ENCODE results near the gene MGLL. TPM values are rescaled to one million over a fixed set of nuclear protein-coding genes. Genes with fewer than 3 reads are reported as not detected.

Gene MGLL
- total and polyA plus RNA-seq, 2 donors: 23.4 to 83.0 TPM

- Histone ChIP-seq H3K4me1 (ENCODE audit: insufficient read depth) (no peaks in the 10 kb centered on the region), H3K27ac (ENCODE audit: low read depth) (no peak overlapping the region), H3K4me3 (ENCODE audit: low read depth, low read length) (no peak overlapping the region), H3K36me3 (ENCODE audit: insufficient read depth) (no peaks in the 10 kb centered on the region)
- 91% methylated on average over 14 of the region's 14 CpGs for WGBS
- no peak for DNase-seq (ENCODE audit: extremely low spot score)
Measured at GRCh38 chr3:127824151-127824825, 2.0 kb upstream of the MGLL start.

GRCh38 chr3:127823426-127823857 lies 1.1 kb upstream of the MGLL start:
- no peak for DNase-seq (ENCODE audit: extremely low spot score)
- Histone ChIP-seq H3K27ac (ENCODE audit: low read depth) (peak overlapping the region; percentile 27), H3K36me3 (ENCODE audit: insufficient read depth) (no peaks in the 10 kb centered on the region), H3K4me3 (ENCODE audit: low read depth, low read length) (peak overlapping the region; percentile 81), H3K4me1 (ENCODE audit: insufficient read depth) (no peaks in the 10 kb centered on the region)
- 15% methylated on average over 14 of the region's 14 CpGs for WGBS

GRCh38 chr3:127822682-127823425 lies 539 bp upstream of the MGLL start:
- Histone ChIP-seq H3K27ac (ENCODE audit: low read depth) (peak overlapping the region; percentile 88), H3K4me3 (ENCODE audit: low read depth, low read length) (peak overlapping the region; percentile 81), H3K36me3 (ENCODE audit: insufficient read depth) (no peaks in the 10 kb centered on the region), H3K4me1 (ENCODE audit: insufficient read depth) (no peaks in the 10 kb centered on the region)
- no peak for DNase-seq (ENCODE audit: extremely low spot score)
- under 1% methylated on average over 99 of the region's 99 CpGs for WGBS

DNA sequence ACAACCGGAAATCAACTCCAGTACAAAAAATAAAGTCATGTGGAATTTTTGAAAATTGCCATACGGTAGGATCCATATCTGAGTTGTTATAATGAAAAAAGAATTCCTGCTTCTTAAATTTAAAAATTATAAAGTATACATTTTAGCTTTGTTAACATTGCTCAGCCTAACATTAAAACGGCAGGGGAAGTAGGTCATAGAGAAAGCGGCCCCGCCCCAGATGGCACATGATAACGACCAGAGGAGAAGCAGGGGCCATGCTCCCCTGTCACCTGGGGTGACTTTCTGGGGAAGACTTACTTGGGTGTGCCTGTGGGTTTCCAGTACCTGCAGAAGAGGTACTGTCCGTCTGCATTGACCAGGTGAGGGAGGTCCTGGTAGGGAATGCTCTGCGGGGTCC lies 921 bp downstream of the MGLL start:
- WGBS: 44% methylated on average over 8 of the region's 8 CpGs
- Histone ChIP-seq H3K4me3 (ENCODE audit: low read depth, low read length) (no peak overlapping the region), H3K4me1 (ENCODE audit: insufficient read depth) (no peaks in the 10 kb centered on the region), H3K27ac (ENCODE audit: low read depth) (peak overlapping the region; percentile 80), H3K36me3 (ENCODE audit: insufficient read depth) (no peaks in the 10 kb centered on the region)
- DNase-seq (ENCODE audit: extremely low spot score): no peak

- no peak for DNase-seq (ENCODE audit: extremely low spot score)
- peak overlapping the region; percentile 15 for H3K4me3 ChIP-seq (ENCODE audit: low read depth, low read length)
- H3K27ac ChIP-seq (ENCODE audit: low read depth): peak overlapping the region; percentile 69
- H3K36me3 ChIP-seq (ENCODE audit: insufficient read depth): no peaks in the 10 kb centered on the region
- H3K4me1 ChIP-seq (ENCODE audit: insufficient read depth): no peaks in the 10 kb centered on the region
- WGBS: 36% methylated on average over 1 of the region's 1 CpG
Measured at GRCh38 chr3:127820826-127821313, 1.4 kb downstream of the MGLL start.

DNA sequence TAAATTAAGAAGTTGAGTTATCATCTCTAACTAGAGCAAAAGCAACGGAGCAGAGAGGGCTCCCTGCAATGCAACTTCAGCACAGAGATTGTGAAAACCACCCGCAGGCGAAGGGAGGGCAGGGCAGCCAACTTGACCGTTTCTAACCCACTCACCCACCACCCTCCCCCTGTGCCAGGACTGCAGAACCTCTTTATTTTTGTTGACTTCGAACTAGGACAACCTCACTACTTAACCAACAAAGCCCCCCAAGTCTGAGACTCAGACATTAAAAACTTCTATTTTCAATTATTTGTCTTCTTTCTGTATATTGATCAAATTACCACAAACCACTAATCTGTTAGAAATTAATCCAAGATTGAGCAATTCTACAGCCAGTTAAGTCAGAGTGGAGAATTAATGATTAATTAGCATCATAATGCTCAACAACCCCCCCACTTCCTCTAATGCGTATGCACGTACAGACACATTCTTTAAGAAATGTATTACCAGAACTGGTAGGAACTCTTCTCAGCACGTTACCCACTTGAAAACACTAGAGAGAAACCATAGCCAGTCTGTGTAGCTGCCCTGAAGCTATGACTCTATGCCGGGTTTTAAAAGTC lies 2.0 kb downstream of the MGLL start:
- DNase-seq (ENCODE audit: extremely low spot score): no peak
- Histone ChIP-seq H3K4me1 (ENCODE audit: insufficient read depth) (no peaks in the 10 kb centered on the region), H3K27ac (ENCODE audit: low read depth) (peak overlapping the region; percentile 66), H3K4me3 (ENCODE audit: low read depth, low read length) (peak overlapping the region; percentile 15), H3K36me3 (ENCODE audit: insufficient read depth) (no peaks in the 10 kb centered on the region)
- 40% methylated on average over 9 of the region's 9 CpGs for WGBS

DNA sequence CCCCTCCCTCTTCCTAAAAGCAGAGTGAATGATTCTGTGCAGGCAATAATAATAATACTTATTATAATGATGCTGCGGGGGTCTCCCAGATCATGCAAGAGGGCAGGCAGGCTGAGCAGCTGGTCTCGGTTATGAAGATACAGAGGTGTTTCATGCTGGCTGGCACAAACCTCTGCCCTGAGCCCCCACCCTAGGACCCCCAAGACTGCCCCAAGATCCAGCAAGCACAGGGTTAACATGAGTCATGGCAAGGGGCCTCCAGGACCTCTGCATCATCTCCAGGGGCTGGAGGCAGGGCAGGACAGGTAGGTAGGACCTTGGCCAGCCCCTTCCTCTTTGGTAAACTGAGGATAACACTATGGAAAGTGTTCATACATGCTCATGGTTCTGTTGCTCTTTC lies 2.7 kb downstream of the MGLL start:
- H3K4me3 ChIP-seq (ENCODE audit: low read depth, low read length): peak overlapping the region; percentile 10
- no peaks in the 10 kb centered on the region for H3K4me1 ChIP-seq (ENCODE audit: insufficient read depth)
- H3K36me3 ChIP-seq (ENCODE audit: insufficient read depth): no peaks in the 10 kb centered on the region
- WGBS: 83% methylated on average over 2 of the region's 2 CpGs
- peak overlapping the region; percentile 81 for H3K27ac ChIP-seq (ENCODE audit: low read depth)
- no peak for DNase-seq (ENCODE audit: extremely low spot score)

DNA sequence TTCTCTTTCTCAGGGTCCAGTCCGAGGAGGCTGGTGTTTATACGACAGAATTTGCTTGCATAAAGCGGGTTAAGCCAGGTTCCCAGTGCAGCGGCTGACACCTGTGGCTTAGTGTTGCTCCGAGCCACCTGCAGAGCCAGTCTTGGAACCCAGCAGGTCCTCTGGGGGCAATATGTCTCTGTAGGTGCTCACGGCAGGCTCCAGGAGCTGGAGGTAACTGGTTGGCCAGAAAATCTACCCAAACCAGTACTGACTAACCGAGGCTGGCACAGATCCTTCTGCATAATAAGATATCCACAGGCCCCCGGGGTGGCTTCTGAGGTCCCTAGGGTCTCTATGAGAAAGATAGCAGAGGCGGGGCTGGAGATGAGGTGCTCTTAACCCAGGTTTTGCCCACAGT lies 3.2 kb downstream of the MGLL start:
- H3K36me3 ChIP-seq (ENCODE audit: insufficient read depth): no peaks in the 10 kb centered on the region
- H3K27ac ChIP-seq (ENCODE audit: low read depth): peak overlapping the region; percentile 0
- no peak for DNase-seq (ENCODE audit: extremely low spot score)
- no peaks in the 10 kb centered on the region for H3K4me1 ChIP-seq (ENCODE audit: insufficient read depth)
- no peak overlapping the region for H3K4me3 ChIP-seq (ENCODE audit: low read depth, low read length)
- WGBS: 67% methylated on average over 9 of the region's 9 CpGs

- H3K4me1 ChIP-seq (ENCODE audit: insufficient read depth): no peaks in the 10 kb centered on the region
- WGBS: 50% methylated on average over 5 of the region's 5 CpGs
- H3K27ac ChIP-seq (ENCODE audit: low read depth): peak overlapping the region; percentile 63
- H3K36me3 ChIP-seq (ENCODE audit: insufficient read depth): no peaks in the 10 kb centered on the region
- no peak for DNase-seq (ENCODE audit: extremely low spot score)
- H3K4me3 ChIP-seq (ENCODE audit: low read depth, low read length): no peak overlapping the region
Measured at GRCh38 chr3:127817406-127817841, 4.9 kb downstream of the MGLL start.

DNA sequence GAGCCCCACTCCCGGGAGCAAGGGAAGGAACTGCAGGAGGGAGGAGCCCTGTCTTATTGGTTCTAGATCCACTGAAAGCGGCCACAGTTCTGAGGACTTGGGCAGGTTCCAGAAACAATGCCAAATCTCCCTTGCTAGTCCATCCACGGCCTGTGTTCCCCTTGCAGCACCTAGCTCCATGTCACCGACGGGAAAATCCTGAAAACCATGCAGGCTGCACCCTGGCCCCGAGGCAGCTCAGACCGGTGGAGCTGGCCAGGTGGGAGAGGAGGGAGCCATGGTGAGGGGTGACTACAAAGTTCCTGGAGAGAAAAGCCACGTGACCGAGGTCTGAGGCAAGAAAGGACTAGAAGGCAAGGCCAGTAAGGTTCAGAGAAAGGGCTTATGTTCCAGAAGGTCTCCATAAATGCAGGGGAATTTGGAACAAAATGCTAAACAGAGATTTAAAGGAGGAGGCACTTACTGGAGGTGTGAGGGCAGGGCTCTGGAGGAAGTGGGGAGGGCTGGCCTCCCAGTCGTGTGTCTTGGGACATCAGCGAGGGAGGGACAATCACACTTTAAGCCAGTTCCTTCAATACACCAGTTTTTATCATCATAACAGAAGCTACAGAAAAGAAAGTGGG lies 5.4 kb downstream of the MGLL start:
- WGBS: 76% methylated on average over 11 of the region's 11 CpGs
- Histone ChIP-seq H3K36me3 (ENCODE audit: insufficient read depth) (no peaks in the 10 kb centered on the region), H3K4me1 (ENCODE audit: insufficient read depth) (no peaks in the 10 kb centered on the region), H3K4me3 (ENCODE audit: low read depth, low read length) (no peak overlapping the region), H3K27ac (ENCODE audit: low read depth) (peak overlapping the region; percentile 63)
- no peak for DNase-seq (ENCODE audit: extremely low spot score)

- H3K27ac ChIP-seq (ENCODE audit: low read depth): no peak overlapping the region
- no peak overlapping the region for H3K4me3 ChIP-seq (ENCODE audit: low read depth, low read length)
- DNase-seq (ENCODE audit: extremely low spot score): no peak
- 89% methylated on average over 23 of the region's 23 CpGs for WGBS
- no peaks in the 10 kb centered on the region for H3K36me3 ChIP-seq (ENCODE audit: insufficient read depth)
- no peaks in the 10 kb centered on the region for H3K4me1 ChIP-seq (ENCODE audit: insufficient read depth)
Measured at GRCh38 chr3:127815641-127816605, 6.4 kb downstream of the MGLL start.

DNA sequence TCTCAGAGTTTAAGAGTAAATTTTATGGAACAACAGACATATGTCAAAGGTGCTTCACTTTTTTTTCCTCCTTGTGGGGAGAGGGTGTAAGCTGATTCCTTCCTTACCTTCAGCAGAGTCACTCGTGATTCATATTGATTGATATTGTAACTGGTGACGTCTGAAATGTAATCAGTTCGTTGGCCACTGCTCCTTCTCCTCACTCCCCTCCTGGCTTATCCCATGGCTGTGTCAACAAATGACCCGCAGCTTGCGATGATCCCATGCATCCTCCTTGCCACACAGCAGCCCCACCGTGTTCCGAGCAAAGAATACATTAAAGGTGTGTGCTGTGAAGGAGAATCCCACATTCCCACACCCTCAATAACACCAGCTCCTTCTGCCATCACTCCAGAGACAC lies 7.3 kb downstream of the MGLL start:
- WGBS: 67% methylated on average over 7 of the region's 7 CpGs
- no peak for DNase-seq (ENCODE audit: extremely low spot score)
- H3K27ac ChIP-seq (ENCODE audit: low read depth): no peak overlapping the region
- no peak overlapping the region for H3K4me3 ChIP-seq (ENCODE audit: low read depth, low read length)
- H3K4me1 ChIP-seq (ENCODE audit: insufficient read depth): no peaks in the 10 kb centered on the region
- H3K36me3 ChIP-seq (ENCODE audit: insufficient read depth): no peaks in the 10 kb centered on the region

All from urinary bladder (tissue), 4 donors.